K562 (cell line): ENCODE data around the gene ORAI3. TPM values are rescaled to one million over a fixed set of nuclear protein-coding genes. Genes with fewer than 3 reads are reported as not detected.

ENCODE experiments used
- DACH1 ChIP-seq: fragments of 450-650 bp; IDR thresholded peaks from 2 replicates; pipeline ENCODE4 v1.6.1; 2018; ENCODE audit not compliant: partially characterized antibody
- E2F3 ChIP-seq: fragments of 250-450 bp; sonication (Bioruptor Pico); IDR thresholded peaks from 2 replicates; pipeline ENCODE4 v1.4.0; 2020; ENCODE audit warnings: mild to moderate bottlenecking
- E2F4 ChIP-seq: sonication (generic); formaldehyde crosslinking; IDR thresholded peaks from 2 replicates; pipeline ENCODE4 v1.8.0; 2022; ENCODE audit warnings: mild to moderate bottlenecking, low read depth, missing genetic modification reagents
- L3MBTL2 ChIP-seq: fragments of 450-650 bp; IDR thresholded peaks from 2 replicates; pipeline ENCODE4 v1.6.1; 2016; ENCODE audit warnings: mild to moderate bottlenecking, moderate library complexity
- REST ChIP-seq, 2 experiments: fragments of 450-650 bp; formaldehyde crosslinking in 1 of 2; IDR thresholded peaks; 2 replicates each; pipeline versions ENCODE4 v1.4.0 to v1.6.1; 2014 to 2020; ENCODE audit warnings: mild to moderate bottlenecking in 2 of 2, borderline replicate concordance in 1 of 2, low read depth in 1 of 2
- SMAD4 ChIP-seq: fragments of 250-450 bp; sonication (Bioruptor Pico); conservative IDR thresholded peaks from 2 replicates; pipeline ENCODE4 v1.8.0; 2021; ENCODE audit warnings: inconsistent platforms, mild to moderate bottlenecking, moderate library complexity
- ZFP1 ChIP-seq: fragments of 450-650 bp; formaldehyde crosslinking; IDR thresholded peaks from 2 replicates; pipeline ENCODE4 v1.4.0; 2020; ENCODE audit warnings: mild to moderate bottlenecking, mixed read lengths
- ZNF511 ChIP-seq: sonication (generic); formaldehyde crosslinking; IDR thresholded peaks from 2 replicates; pipeline ENCODE4 v1.8.0; 2022; ENCODE audit warnings: mild to moderate bottlenecking, missing genetic modification reagents
- polyA plus RNA-seq, 8 experiments: library from polyadenylated mRNA; depleted of rRNA in 4 of 8; stranded (reverse) in 5 of 8; unstranded in 3 of 8; fragments of >200 nt; fragmentation: Nextera tagmentation in 2 of 8; fragmentation: Illumina TruSeq in 1 of 8; extraction: Ambion mirVana in 2 of 8; extraction: Trizol in 1 of 8; gene quantifications; 2 replicates each; pipeline versions ENCODE4 v1.2.1 to v1.2.3, GENCODE V29; 2011 to 2014; ENCODE audit warnings: inconsistent platforms in 1 of 8, missing spikeins in 1 of 8
- total RNA-seq, 7 experiments: library from RNA; depleted of rRNA in 6 of 7; stranded (reverse); fragments of >200 nt in 6 of 7; fragmentation: Illumina TruSeq in 2 of 7; extraction: Trizol in 2 of 7; gene quantifications; 2 replicates each; pipeline versions ENCODE4 v1.2.1 to v1.2.3, GENCODE V29; 2011 to 2021; ENCODE audit warnings: low replicate concordance in 1 of 7
- TF ChIP-seq, protein P1 (sequence below): sonication (generic); formaldehyde crosslinking; IDR thresholded peaks from 2 replicates; pipeline ENCODE4 v1.8.1; 2023; ENCODE audit warnings: mild to moderate bottlenecking, missing genetic modification reagents, moderate library complexity
- TF ChIP-seq, protein P2 (sequence below): fragments of 150-350 bp; conservative IDR thresholded peaks from 2 replicates; pipeline ENCODE4 v1.6.1; 2014; ENCODE audit warnings: low read length
- TF ChIP-seq, protein P3 (sequence below): fragments of 250-450 bp; sonication (Bioruptor Pico); IDR thresholded peaks from 2 replicates; pipeline ENCODE4 v1.5.0; 2021

Gene ORAI3
- total and polyA plus RNA-seq, 9 of the 15 experiments (the other 6 are each of a cell fraction or from before 2014, with no cell fraction given), result 4.9 to 23.3 (median 14.1) TPM

GRCh38 chr16:30921748-30922419 lies 27.0 kb upstream of the ORAI3 start (continued):
- TF ChIP-seq REST (IDR thresholded peaks at IDR 0.05; ENCODE audit: borderline replicate concordance) (peak; percentile 90), REST (CRISPR knock-in tag; IDR thresholded peaks at IDR 0.05; ENCODE audit: low read depth) (no peak), SMAD4 (CRISPR knock-in tag) (no peak), ZFP1 (no peak), E2F3 (CRISPR knock-in tag) (0 out of 2 replicates have a peak, but pooled peaks have one; percentile 34), ZNF511 (CRISPR knock-in tag) (no peak), E2F4 (CRISPR knock-in tag) (peak; percentile 69; the same call in 1 of the 2 replicates), DACH1 (no peak), L3MBTL2 (peak; percentile 71; the same call in 1 of the 2 replicates)
- TF ChIP-seq, protein P1, sequence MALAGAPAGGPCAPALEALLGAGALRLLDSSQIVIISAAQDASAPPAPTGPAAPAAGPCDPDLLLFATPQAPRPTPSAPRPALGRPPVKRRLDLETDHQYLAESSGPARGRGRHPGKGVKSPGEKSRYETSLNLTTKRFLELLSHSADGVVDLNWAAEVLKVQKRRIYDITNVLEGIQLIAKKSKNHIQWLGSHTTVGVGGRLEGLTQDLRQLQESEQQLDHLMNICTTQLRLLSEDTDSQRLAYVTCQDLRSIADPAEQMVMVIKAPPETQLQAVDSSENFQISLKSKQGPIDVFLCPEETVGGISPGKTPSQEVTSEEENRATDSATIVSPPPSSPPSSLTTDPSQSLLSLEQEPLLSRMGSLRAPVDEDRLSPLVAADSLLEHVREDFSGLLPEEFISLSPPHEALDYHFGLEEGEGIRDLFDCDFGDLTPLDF, result no peak
- TF ChIP-seq, protein P2, sequence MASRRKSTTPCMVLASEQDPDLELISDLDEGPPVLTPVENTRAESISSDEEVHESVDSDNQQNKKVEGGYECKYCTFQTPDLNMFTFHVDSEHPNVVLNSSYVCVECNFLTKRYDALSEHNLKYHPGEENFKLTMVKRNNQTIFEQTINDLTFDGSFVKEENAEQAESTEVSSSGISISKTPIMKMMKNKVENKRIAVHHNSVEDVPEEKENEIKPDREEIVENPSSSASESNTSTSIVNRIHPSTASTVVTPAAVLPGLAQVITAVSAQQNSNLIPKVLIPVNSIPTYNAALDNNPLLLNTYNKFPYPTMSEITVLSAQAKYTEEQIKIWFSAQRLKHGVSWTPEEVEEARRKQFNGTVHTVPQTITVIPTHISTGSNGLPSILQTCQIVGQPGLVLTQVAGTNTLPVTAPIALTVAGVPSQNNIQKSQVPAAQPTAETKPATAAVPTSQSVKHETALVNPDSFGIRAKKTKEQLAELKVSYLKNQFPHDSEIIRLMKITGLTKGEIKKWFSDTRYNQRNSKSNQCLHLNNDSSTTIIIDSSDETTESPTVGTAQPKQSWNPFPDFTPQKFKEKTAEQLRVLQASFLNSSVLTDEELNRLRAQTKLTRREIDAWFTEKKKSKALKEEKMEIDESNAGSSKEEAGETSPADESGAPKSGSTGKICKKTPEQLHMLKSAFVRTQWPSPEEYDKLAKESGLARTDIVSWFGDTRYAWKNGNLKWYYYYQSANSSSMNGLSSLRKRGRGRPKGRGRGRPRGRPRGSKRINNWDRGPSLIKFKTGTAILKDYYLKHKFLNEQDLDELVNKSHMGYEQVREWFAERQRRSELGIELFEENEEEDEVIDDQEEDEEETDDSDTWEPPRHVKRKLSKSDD, result no peak
- TF ChIP-seq, protein P3, sequence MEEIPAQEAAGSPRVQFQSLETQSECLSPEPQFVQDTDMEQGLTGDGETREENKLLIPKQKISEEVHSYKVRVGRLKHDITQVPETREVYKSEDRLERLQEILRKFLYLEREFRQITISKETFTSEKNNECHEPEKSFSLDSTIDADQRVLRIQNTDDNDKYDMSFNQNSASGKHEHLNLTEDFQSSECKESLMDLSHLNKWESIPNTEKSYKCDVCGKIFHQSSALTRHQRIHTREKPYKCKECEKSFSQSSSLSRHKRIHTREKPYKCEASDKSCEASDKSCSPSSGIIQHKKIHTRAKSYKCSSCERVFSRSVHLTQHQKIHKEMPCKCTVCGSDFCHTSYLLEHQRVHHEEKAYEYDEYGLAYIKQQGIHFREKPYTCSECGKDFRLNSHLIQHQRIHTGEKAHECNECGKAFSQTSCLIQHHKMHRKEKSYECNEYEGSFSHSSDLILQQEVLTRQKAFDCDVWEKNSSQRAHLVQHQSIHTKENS (CRISPR knock-in tag), result no peak
